Neural progenitor cell (in vitro differentiated cells): ENCODE results near the gene NFKBIE. TPM values are rescaled to one million over a fixed set of nuclear protein-coding genes. Genes with fewer than 3 reads are reported as not detected.

Experiments used
- DNase-seq: peaks from one replicate; pipeline ENCODE4 v3.0.0-alpha.2; 2016; ENCODE audit warnings: low spot score
- H2AFZ ChIP-seq: fragments of 200-600 bp; sonication (generic); replicated peaks from 2 replicates; pipeline ENCODE4 v1.6.1; 2016; ENCODE audit warnings: antibody characterized with exemption
- H3F3A ChIP-seq: fragments of 200-600 bp; sonication (generic); 2 replicates; pipeline ENCODE4 v1.6.1; 2016; ENCODE audit warnings: antibody characterized with exemption, low read depth
- H3K27ac ChIP-seq: fragments of 200-600 bp; sonication (generic); 2 replicates; pipeline ENCODE4 v1.5.1; 2016; ENCODE audit warnings: mild to moderate bottlenecking
- H3K27me3 ChIP-seq: fragments of 200-600 bp; sonication (generic); 2 replicates; pipeline ENCODE4 v1.6.1; 2016; ENCODE audit warnings: mild to moderate bottlenecking, moderate library complexity
- H3K36me3 ChIP-seq: fragments of 200-600 bp; sonication (generic); 2 replicates; pipeline ENCODE4 v1.5.1; 2016
- H3K4me1 ChIP-seq: fragments of 200-600 bp; sonication (generic); 2 replicates; pipeline ENCODE4 v1.6.1; 2016; ENCODE audit warnings: mixed run types
- H3K4me2 ChIP-seq: fragments of 200-600 bp; sonication (generic); 2 replicates; pipeline ENCODE4 v1.6.1; 2016
- H3K4me3 ChIP-seq: fragments of 200-600 bp; sonication (generic); 2 replicates; pipeline ENCODE4 v1.5.1; 2016
- H3K79me2 ChIP-seq: fragments of 200-600 bp; sonication (generic); 2 replicates; pipeline ENCODE4 v1.6.1; 2016; ENCODE audit warnings: low read depth
- H3K9ac ChIP-seq: fragments of 200-600 bp; sonication (generic); 2 replicates; pipeline ENCODE4 v1.6.1; 2016
- H3K9me3 ChIP-seq: fragments of 200-600 bp; sonication (generic); 2 replicates; pipeline ENCODE4 v1.5.1; 2016; ENCODE audit warnings: low read depth
- H4K20me1 ChIP-seq: fragments of 200-600 bp; sonication (generic); 2 replicates; pipeline ENCODE4 v1.6.1; 2016; ENCODE audit warnings: low read depth
- H3K27ac Mint-ChIP-seq: 3 replicates; pipeline ENCODE4 v1.8.0; 2021; ENCODE audit warnings: mixed read lengths
- H3K27me3 Mint-ChIP-seq: 2 replicates; pipeline ENCODE4 v1.8.0; 2022; ENCODE audit warnings: low read depth, mild to moderate bottlenecking, inconsistent platforms, moderate library complexity, mixed read lengths; ENCODE audit not compliant: insufficient read depth
- H3K36me3 Mint-ChIP-seq: 3 replicates; pipeline ENCODE4 v1.8.0; 2021; ENCODE audit warnings: mixed read lengths
- H3K4me1 Mint-ChIP-seq: 3 replicates; pipeline ENCODE4 v1.8.0; 2021; ENCODE audit warnings: mixed read lengths
- H3K4me3 Mint-ChIP-seq: 3 replicates; pipeline ENCODE4 v1.8.0; 2021; ENCODE audit warnings: mild to moderate bottlenecking, moderate library complexity, mixed read lengths
- H3K9me3 Mint-ChIP-seq: 3 replicates; pipeline ENCODE4 v1.8.0; 2020; ENCODE audit warnings: mixed read lengths
- EZH2 ChIP-seq: fragments of 200-600 bp; sonication (generic); IDR thresholded peaks from 2 replicates; pipeline ENCODE4 v1.6.1; 2017; ENCODE audit warnings: antibody characterized with exemption, mild to moderate bottlenecking, moderate library complexity
- EZH2phosphoT487 ChIP-seq: fragments of 200-600 bp; sonication (generic); IDR thresholded peaks from 2 replicates; pipeline ENCODE4 v1.6.1; 2017; ENCODE audit warnings: antibody characterized with exemption
- total RNA-seq: library from RNA; depleted of rRNA; stranded (reverse); fragments of >200 nt; gene quantifications from 2 replicates; pipeline ENCODE4 v1.2.3, GENCODE V29; 2015; ENCODE audit warnings: low replicate concordance
- TF ChIP-seq, protein P1 (sequence below): fragments of 200-600 bp; sonication (generic); IDR thresholded peaks from 2 replicates; pipeline ENCODE4 v1.5.1; 2017; ENCODE audit warnings: antibody characterized with exemption, mild to moderate bottlenecking

NFKBIE gene
- total RNA-seq, 1 donor from 2014 or later: 5.1 TPM

DNA sequence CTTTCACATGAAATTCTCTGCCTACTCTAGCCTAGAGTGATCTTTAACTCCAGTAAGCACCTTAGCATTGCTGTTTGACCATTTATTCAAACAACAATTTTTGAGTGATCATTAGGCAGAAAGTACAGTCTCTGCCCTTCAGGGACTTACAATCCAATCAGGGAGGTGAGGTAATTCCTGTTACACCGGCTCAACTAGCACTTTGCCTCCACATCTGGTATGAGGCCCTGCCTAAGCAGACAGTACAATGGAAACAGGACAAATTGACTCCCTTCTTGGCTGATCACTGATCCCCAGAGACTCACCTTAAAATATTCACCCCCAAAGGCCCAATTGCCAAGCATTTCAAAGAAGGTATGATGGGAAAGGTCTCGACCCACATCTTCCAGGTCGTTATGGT lies 46.4 kb upstream of the NFKBIE start:
- TF ChIP-seq EZH2phosphoT487: no peak
- TF ChIP-seq EZH2: no peak
- TF ChIP-seq, protein P1, sequence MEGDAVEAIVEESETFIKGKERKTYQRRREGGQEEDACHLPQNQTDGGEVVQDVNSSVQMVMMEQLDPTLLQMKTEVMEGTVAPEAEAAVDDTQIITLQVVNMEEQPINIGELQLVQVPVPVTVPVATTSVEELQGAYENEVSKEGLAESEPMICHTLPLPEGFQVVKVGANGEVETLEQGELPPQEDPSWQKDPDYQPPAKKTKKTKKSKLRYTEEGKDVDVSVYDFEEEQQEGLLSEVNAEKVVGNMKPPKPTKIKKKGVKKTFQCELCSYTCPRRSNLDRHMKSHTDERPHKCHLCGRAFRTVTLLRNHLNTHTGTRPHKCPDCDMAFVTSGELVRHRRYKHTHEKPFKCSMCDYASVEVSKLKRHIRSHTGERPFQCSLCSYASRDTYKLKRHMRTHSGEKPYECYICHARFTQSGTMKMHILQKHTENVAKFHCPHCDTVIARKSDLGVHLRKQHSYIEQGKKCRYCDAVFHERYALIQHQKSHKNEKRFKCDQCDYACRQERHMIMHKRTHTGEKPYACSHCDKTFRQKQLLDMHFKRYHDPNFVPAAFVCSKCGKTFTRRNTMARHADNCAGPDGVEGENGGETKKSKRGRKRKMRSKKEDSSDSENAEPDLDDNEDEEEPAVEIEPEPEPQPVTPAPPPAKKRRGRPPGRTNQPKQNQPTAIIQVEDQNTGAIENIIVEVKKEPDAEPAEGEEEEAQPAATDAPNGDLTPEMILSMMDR: no peak
- Histone ChIP-seq H3K79me2 (peaks cover 18% of the 10 kb centered on the region), H4K20me1 (no peaks in the 10 kb centered on the region), H3K4me1 (peaks cover 3% of the 10 kb centered on the region), H3K4me2 (peak overlapping the region; percentile 81), H3K27me3 (no peaks in the 10 kb centered on the region), H3F3A (peaks cover 3% of the 10 kb centered on the region), H3K36me3 (no peaks in the 10 kb centered on the region), H3K4me3 (peak overlapping the region; percentile 82), H3K9me3 (no peaks in the 10 kb centered on the region), H2AFZ (no peak overlapping the region), H3K9ac (no peak overlapping the region), H3K27ac (no peak overlapping the region)
- Mint-ChIP-seq H3K4me3 (peak overlapping the region; percentile 99), H3K4me1 (peaks cover 12% of the 10 kb centered on the region), H3K36me3 (peaks cover 18% of the 10 kb centered on the region), H3K9me3 (no peaks in the 10 kb centered on the region), H3K27me3 (no peaks in the 10 kb centered on the region), H3K27ac (peak overlapping the region; percentile 39)
- DNase-seq: no peak

DNA sequence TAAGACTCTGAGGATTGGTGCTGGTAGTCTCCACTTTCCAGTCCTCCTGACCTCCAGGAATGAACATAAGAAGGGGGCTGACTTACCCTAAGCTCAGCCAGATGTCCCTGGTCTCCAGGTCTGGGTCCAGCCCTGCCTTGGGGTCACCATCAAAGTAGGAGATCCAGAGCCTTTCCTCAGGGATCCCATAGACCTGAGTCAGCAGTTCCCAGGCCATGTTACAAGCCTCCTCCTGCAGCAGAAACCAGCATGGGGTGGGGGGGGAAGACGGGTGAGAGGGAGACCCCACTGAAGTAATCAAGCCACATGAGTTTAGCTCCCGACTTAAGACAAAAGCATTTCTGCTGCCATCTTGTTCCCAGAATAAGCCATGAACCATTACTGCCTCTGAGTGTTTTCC lies 46.0 kb upstream of the NFKBIE start:
- H3K27ac ChIP-seq: no peak overlapping the region
- H3K4me2 ChIP-seq: no peak overlapping the region
- DNase-seq: no peak
- H2AFZ ChIP-seq: no peak overlapping the region
- H3K4me1 ChIP-seq: peaks cover 3% of the 10 kb centered on the region
- TF ChIP-seq EZH2phosphoT487 (no peak), EZH2 (no peak)
- TF ChIP-seq, protein P1: no peak
- no peak overlapping the region for H3K4me3 ChIP-seq
- Mint-ChIP-seq H3K27ac (no peak overlapping the region), H3K9me3 (no peaks in the 10 kb centered on the region), H3K27me3 (no peaks in the 10 kb centered on the region), H3K36me3 (peaks cover 18% of the 10 kb centered on the region), H3K4me1 (peaks cover 12% of the 10 kb centered on the region), H3K4me3 (peak overlapping the region; percentile 99)
- H4K20me1 ChIP-seq: no peaks in the 10 kb centered on the region
- no peaks in the 10 kb centered on the region for H3K9me3 ChIP-seq
- H3K9ac ChIP-seq: no peak overlapping the region
- no peaks in the 10 kb centered on the region for H3K36me3 ChIP-seq
- H3F3A ChIP-seq: peaks cover 3% of the 10 kb centered on the region
- peaks cover 18% of the 10 kb centered on the region for H3K79me2 ChIP-seq
- no peaks in the 10 kb centered on the region for H3K27me3 ChIP-seq

DNA sequence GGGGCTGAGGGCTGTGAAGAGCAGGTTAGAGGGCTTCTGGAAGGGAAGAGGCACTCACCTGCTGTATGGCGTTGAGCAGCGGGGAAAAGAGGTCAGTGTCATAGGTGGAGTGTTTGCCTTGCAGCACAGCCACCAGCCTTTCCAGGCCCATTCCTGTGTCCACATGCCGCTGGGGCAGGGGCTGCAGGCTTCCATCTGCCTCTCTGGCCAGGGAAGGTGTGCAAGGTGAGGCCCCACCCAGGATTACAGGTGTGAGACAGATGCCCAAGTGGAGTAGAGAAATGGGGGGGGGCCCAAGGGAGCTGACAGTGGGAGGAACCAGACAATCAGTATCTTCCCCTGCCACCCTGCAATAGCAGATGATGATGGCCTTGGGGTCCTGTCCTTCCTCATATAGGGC lies 44.9 kb upstream of the NFKBIE start:
- H3K27ac ChIP-seq: no peak overlapping the region
- H3K27me3 ChIP-seq: no peaks in the 10 kb centered on the region
- Mint-ChIP-seq H3K9me3 (no peaks in the 10 kb centered on the region), H3K4me3 (no peak overlapping the region), H3K36me3 (peaks cover 25% of the 10 kb centered on the region), H3K4me1 (peaks cover 18% of the 10 kb centered on the region), H3K27ac (no peak overlapping the region), H3K27me3 (no peaks in the 10 kb centered on the region)
- H4K20me1 ChIP-seq: no peaks in the 10 kb centered on the region
- peaks cover 18% of the 10 kb centered on the region for H3K79me2 ChIP-seq
- TF ChIP-seq, protein P1: no peak
- TF ChIP-seq EZH2 (no peak), EZH2phosphoT487 (no peak)
- H3K4me1 ChIP-seq: peaks cover 3% of the 10 kb centered on the region
- H2AFZ ChIP-seq: no peak overlapping the region
- H3K4me2 ChIP-seq: no peak overlapping the region
- no peaks in the 10 kb centered on the region for H3K36me3 ChIP-seq
- H3F3A ChIP-seq: peaks cover 3% of the 10 kb centered on the region
- DNase-seq: no peak
- no peak overlapping the region for H3K4me3 ChIP-seq
- no peak overlapping the region for H3K9ac ChIP-seq
- no peaks in the 10 kb centered on the region for H3K9me3 ChIP-seq
